Inflammatory macrophage treated with lipopolysaccharide for 4 hours (primary cell): ENCODE data around the gene EP300.
A peak's percentile ranks its signal among the peaks of the same experiment; 100 is the strongest.
"Not testable (repeated sequence)": the region's sequence is repeated elsewhere in the genome, so short reads cannot be mapped to it uniquely, and the experiment has no call there.

Experiments used
- DNase-seq: peaks from one replicate; pipeline ENCODE4 v3.0.0-alpha.2; 2020

The EP300 gene

GRCh38 chr22:41157083-41157482, 64.7 kb downstream of the EP300 start:
- no peak for DNase-seq

- no peak for DNase-seq
Measured at GRCh38 chr22:41169157-41169556, 76.8 kb downstream of the EP300 start.

- DNase-seq = no peak
Measured at GRCh38 chr22:41171996-41172395, 79.6 kb downstream of the EP300 start.

DNA sequence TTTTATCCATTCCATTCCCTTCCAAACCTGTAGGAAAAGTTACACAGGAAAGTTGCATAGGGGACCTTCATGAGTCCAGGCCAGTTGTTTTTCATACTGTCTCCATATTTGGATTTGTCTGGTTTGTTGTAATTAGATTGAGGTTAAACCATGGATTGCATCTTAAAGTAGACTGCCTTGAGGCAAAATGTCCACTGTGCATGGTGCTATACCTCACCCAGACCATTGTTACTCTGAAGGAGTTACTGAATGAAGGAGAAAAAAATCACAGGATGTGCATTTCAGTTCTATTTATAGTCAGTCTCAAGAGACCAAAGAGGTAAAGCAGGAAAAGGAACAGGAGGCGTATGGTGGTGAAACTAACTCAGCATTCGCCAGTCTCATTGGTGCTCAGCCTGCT, 83.2 kb downstream of the EP300 start:
- DNase-seq = no peak

- DNase-seq = no peak
Measured at GRCh38 chr22:41177040-41177621, 84.7 kb downstream of the EP300 start.

- no peak for DNase-seq
Measured at GRCh38 chr22:41177622-41178424, 85.4 kb downstream of the EP300 start.

DNA sequence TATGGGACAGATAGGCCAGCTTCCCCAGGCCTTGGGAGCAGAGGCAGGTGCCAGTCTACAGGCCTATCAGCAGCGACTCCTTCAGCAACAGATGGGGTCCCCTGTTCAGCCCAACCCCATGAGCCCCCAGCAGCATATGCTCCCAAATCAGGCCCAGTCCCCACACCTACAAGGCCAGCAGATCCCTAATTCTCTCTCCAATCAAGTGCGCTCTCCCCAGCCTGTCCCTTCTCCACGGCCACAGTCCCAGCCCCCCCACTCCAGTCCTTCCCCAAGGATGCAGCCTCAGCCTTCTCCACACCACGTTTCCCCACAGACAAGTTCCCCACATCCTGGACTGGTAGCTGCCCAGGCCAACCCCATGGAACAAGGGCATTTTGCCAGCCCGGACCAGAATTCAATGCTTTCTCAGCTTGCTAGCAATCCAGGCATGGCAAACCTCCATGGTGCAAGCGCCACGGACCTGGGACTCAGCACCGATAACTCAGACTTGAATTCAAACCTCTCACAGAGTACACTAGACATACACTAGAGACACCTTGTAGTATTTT, 86.1 kb downstream of the EP300 start:
- DNase-seq = no peak

- not testable (repeated sequence) for DNase-seq
Measured at GRCh38 chr22:41180362-41180761, 88.0 kb downstream of the EP300 start.

DNA sequence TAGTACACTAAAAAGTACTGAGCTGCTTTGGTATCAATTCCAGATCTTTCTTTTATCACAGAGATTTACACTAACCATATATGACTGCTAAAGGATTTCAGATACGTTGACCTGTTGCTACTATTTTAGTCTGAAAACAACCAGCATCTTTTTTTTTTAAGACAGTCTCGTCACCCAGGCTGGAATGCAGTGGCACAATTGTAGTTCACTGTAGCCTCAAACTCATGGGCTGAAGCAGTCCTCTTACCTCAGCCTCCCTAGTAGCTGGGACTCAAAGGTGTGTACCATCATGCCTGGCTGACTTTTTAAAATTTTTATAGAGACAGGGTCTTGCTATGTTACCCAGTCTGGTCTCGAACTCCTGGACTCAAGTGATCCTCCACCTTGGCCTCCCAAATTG, 88.5 kb downstream of the EP300 start:
- no peak for DNase-seq

DNA sequence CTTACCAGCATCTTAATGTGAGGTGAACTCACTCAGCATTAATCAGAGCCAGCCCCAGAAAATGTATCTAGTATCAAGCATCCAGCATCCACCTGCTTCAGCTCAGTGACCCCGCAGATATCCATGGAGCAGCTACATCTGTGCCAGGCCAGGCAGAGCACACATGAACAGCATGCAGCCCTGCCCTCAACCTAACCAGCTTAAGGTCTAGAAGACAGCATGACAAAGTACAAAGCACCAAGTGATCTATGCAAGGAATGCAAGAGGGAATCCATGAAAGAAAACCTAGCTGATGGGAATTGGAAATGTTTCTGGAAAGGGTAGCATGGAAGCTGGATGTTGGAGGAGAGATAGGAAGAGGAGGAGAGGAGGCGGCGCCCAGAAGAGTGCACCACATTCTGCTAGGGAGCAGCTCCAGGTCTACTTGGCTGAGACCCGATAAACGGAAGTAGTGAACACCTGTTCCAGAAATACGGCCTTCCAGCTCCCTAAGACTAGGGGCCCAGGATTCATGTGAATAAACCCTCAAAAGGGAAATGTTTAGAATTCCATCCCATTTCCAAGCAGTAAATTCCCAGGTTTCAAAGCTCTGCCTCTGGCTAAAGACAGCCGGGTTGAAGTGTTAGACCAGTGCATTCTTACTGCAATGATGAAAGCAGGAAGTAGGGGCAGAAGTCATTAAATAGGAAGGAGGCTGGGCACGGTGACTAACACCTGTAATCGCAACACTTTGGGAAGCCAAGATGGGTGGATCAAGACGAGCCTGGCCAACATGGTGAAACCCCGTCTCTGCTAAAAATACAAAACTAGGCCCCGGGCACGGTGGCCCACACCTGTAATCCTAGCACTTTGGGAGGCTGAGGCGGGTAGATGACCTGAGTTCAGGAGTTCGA, 89.2 kb downstream of the EP300 start:
- DNase-seq = peak; percentile 67

- DNase-seq = no peak
Measured at GRCh38 chr22:41184679-41185078, 92.3 kb downstream of the EP300 start.

DNA sequence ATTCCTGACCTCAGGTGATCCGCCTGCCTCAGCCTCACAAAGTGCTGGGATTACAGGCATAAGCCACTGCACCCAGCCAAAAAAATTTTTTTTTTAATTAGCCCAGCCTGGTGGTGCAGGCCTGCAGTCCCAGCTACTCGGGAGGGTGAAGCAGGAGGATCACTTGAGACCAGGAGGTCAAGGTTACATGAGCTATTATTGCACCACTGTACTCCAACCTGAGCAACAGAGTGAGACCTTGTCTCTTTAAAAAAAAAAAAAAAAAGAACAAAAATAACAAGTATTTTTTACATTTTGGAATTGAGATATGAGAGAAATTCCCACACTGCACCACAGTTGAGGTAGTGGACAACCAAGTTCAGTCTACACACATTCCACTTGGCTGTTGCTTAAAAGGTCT, 99.1 kb downstream of the EP300 start:
- no peak for DNase-seq

- DNase-seq = no peak
Measured at GRCh38 chr22:41193829-41194228, 101.4 kb downstream of the EP300 start.

- DNase-seq = peak; percentile 73
Measured at GRCh38 chr22:41197038-41197972, 104.9 kb downstream of the EP300 start.

- DNase-seq = peak; percentile 43
Measured at GRCh38 chr22:41198027-41198580, 105.7 kb downstream of the EP300 start.

- peak; percentile 51 for DNase-seq
Measured at GRCh38 chr22:41201141-41201540, 108.7 kb downstream of the EP300 start.

DNA sequence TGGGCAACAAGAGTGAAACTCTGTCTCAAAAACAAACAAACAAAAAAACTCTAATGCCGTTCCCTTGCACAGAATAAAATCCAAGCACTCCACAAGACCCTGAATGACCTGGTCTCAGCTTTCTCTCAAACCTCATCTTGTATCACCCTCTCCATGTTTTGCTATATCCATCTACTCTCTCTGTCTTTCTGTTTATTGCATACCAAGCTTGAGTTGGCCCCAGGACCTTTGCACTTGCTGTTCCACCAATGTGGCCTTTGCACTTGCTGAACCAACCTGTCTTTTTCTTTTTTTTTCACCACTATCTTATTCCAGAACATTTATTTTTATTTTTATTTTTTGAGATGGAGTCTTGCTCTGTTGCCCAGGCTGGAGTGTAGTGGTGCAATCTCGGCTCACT, 110.7 kb downstream of the EP300 start:
- DNase-seq = no peak

DNA sequence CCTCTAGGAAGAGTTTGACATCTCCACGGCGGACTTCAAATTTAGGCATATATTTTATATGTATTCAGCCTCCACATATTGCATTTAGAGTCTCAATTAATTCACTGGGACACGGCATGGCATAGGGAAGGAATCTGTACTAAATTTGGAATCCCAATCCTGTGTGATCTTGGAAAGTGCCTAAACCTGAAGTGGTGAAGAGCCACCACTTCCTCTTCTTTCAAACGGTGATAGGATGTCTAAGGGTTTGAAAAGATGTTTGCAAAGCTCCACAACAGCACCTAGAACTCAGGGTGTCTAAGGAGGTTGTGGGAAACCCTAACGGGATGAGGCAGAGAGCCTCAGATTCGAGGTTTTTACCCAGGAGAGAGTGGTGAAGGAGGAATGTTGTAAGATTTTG, 111.7 kb downstream of the EP300 start:
- DNase-seq = no peak

GRCh38 chr22:41204992-41205900, 112.9 kb downstream of the EP300 start, which contains the start of gene L3MBTL2:
L3MBTL2 (plus strand) TSS chr22:41205312; CDS start chr22:41205363, 51 bp downstream.
- peak; percentile 95 for DNase-seq

DNA sequence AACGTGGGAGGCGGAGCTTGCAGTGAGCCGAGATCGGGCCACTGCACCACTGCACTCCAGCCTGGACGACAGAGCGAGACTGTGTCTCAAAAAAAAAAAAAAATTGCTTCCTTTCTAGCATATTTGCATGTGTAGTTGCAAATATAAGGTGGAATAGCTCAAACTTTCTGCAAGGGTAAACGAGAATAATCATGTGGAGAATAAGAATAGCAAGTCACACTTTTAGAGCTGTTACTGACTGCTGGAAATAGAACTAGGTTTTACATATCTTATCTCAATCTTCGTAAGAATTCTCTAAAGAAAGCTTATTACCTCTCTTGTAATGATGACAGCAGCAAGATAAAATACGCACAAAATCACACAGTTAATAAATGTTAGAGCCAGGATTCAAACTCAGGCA, 114.3 kb downstream of the EP300 start:
- no peak for DNase-seq

DNA sequence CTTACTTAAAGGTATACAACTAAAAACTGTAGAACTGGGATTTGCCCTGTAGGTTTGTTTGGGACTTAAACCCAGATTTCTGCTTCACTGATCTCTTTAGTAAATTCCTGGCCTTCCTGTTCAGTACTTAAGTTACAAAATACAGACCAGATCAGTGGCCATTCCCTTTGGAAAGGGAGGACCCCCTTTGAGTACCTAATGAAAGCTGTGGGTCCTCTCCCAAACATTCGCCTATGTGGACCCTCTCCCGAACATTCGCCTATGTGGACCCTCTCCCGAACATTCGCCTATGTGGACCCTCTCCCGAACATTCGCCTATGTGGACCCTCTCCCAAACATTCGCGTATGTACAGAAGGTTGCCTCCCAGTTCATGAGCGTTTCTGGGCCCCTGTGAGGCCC, 123.0 kb downstream of the EP300 start:
- DNase-seq = no peak
